Fibroblast of lung (primary cell): ENCODE results near the gene SAMSN1. TPM values are rescaled to one million over a fixed set of nuclear protein-coding genes. Genes with fewer than 3 reads are reported as not detected.

Experiments
- DNase-seq, 2 donors: peaks; one replicate each; pipeline versions ENCODE4 v3.0.0 to v3.0.0-alpha.2; 2010; ENCODE audit warnings: low read depth in 2 of 2
- H2AFZ ChIP-seq: 2 replicates; pipeline ENCODE4 v1.5.1; 2012; ENCODE audit warnings: low read length, control low read depth, inconsistent platforms
- H3K27ac ChIP-seq: 2 replicates; pipeline ENCODE4 v1.5.1; 2011; ENCODE audit warnings: low read length, control low read depth; ENCODE audit not compliant: insufficient read depth
- H3K27me3 ChIP-seq: 2 replicates; pipeline ENCODE4 v1.5.1; 2011; ENCODE audit warnings: mild to moderate bottlenecking, low read length; ENCODE audit not compliant: control insufficient read depth, insufficient read depth
- H3K36me3 ChIP-seq: 2 replicates; pipeline ENCODE4 v1.5.1; 2011; ENCODE audit warnings: low read length; ENCODE audit not compliant: control insufficient read depth, insufficient read depth
- H3K4me1 ChIP-seq: 2 replicates; pipeline ENCODE4 v1.5.1; 2011; ENCODE audit warnings: low read length; ENCODE audit not compliant: control insufficient read depth, insufficient read depth; ENCODE audit errors: extremely low read depth
- H3K4me2 ChIP-seq: 2 replicates; pipeline ENCODE4 v1.5.1; 2011; ENCODE audit warnings: low read length, control low read depth; ENCODE audit not compliant: insufficient read depth; ENCODE audit errors: extremely low read depth
- H3K4me3 ChIP-seq, 4 experiments: fragments of 200-600 bp in 1 of 4; sonication (generic) in 1 of 4; replicated peaks in 1 of 4; 2 replicates each; pipeline ENCODE4 v1.5.1; 2011 to 2016; ENCODE audit warnings: low read length in 4 of 4, low read depth in 3 of 4, mild to moderate bottlenecking in 3 of 4, control low read depth in 2 of 4, inconsistent platforms in 1 of 4, mixed read lengths in 1 of 4; ENCODE audit not compliant: insufficient read depth in 1 of 4; ENCODE audit errors: control extremely low read depth in 1 of 4
- H3K79me2 ChIP-seq: 2 replicates; pipeline ENCODE4 v1.5.1; 2012; ENCODE audit warnings: mild to moderate bottlenecking, low read length, inconsistent platforms; ENCODE audit not compliant: control insufficient read depth, insufficient read depth
- H3K9ac ChIP-seq: 2 replicates; pipeline ENCODE4 v1.5.1; 2011; ENCODE audit warnings: mild to moderate bottlenecking, low read length, control low read depth; ENCODE audit not compliant: insufficient read depth
- H3K9me3 ChIP-seq: 2 replicates; pipeline ENCODE4 v1.5.1; 2012; ENCODE audit warnings: low read depth, low read length; ENCODE audit not compliant: control insufficient read depth, insufficient read depth
- H4K20me1 ChIP-seq: 2 replicates; pipeline ENCODE4 v1.5.1; 2011; ENCODE audit warnings: low read length; ENCODE audit not compliant: control insufficient read depth, insufficient read depth; ENCODE audit errors: extremely low read depth
- EZH2 ChIP-seq: IDR thresholded peaks from 2 replicates; pipeline ENCODE4 v1.5.1; 2012; ENCODE audit warnings: low read length, control low read depth, mild to moderate bottlenecking; ENCODE audit errors: missing control alignments
- polyA plus RNA-seq, 2 donors: library from polyadenylated mRNA; depleted of rRNA in 1 of 2; stranded (reverse) in 1 of 2; unstranded in 1 of 2; fragments of >200 nt; gene quantifications; 2 replicates each; pipeline ENCODE4 v1.2.1, GENCODE V29; 2011 to 2012; ENCODE audit warnings: missing spikeins in 1 of 2
- total RNA-seq: library from RNA; depleted of rRNA; stranded (reverse); fragments of >200 nt; gene quantifications from 2 replicates; pipeline ENCODE4 v1.2.1, GENCODE V29; 2014
- TF ChIP-seq, protein P1 (sequence below), 2 donors: IDR thresholded peaks in 1 of 2; conservative IDR thresholded peaks in 1 of 2; 1 replicate in 1 of 2; 2 replicates in 1 of 2; pipeline ENCODE4 v1.5.1; 2011 to 2012; ENCODE audit warnings: low read length in 2 of 2, control low read depth in 1 of 2, inconsistent platforms in 1 of 2, low read depth in 1 of 2, mild to moderate bottlenecking in 1 of 2

The SAMSN1 gene
- total and polyA plus RNA-seq, 2 donors (not counting 1 experiment from before 2014, with no cell fraction given): not detected

- Histone ChIP-seq H3K27ac (no peak overlapping the region), H3K9me3 (no peaks in the 10 kb centered on the region), H3K4me2 (no peak overlapping the region), H2AFZ (no peak overlapping the region), H3K4me3 (no peak overlapping the region), H3K36me3 (no peaks in the 10 kb centered on the region), H3K27me3 (no peaks in the 10 kb centered on the region), H3K9ac (no peak overlapping the region), H4K20me1 (no peaks in the 10 kb centered on the region), H3K79me2 (no peaks in the 10 kb centered on the region), H3K4me1 (no peaks in the 10 kb centered on the region)
- no peak for TF ChIP-seq EZH2
- TF ChIP-seq, protein P1, sequence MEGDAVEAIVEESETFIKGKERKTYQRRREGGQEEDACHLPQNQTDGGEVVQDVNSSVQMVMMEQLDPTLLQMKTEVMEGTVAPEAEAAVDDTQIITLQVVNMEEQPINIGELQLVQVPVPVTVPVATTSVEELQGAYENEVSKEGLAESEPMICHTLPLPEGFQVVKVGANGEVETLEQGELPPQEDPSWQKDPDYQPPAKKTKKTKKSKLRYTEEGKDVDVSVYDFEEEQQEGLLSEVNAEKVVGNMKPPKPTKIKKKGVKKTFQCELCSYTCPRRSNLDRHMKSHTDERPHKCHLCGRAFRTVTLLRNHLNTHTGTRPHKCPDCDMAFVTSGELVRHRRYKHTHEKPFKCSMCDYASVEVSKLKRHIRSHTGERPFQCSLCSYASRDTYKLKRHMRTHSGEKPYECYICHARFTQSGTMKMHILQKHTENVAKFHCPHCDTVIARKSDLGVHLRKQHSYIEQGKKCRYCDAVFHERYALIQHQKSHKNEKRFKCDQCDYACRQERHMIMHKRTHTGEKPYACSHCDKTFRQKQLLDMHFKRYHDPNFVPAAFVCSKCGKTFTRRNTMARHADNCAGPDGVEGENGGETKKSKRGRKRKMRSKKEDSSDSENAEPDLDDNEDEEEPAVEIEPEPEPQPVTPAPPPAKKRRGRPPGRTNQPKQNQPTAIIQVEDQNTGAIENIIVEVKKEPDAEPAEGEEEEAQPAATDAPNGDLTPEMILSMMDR (conservative IDR thresholded peaks at IDR 0.05 in 1 of 2, IDR thresholded peaks at IDR 0.05 in 1 of 2; ENCODE audit: low read depth in 1 of 2, low read length in 2 of 2): no peak
- DNase-seq: no peak
Observed at GRCh38 chr21:14500873-14501272, 45.2 kb downstream of the SAMSN1 start.

DNA sequence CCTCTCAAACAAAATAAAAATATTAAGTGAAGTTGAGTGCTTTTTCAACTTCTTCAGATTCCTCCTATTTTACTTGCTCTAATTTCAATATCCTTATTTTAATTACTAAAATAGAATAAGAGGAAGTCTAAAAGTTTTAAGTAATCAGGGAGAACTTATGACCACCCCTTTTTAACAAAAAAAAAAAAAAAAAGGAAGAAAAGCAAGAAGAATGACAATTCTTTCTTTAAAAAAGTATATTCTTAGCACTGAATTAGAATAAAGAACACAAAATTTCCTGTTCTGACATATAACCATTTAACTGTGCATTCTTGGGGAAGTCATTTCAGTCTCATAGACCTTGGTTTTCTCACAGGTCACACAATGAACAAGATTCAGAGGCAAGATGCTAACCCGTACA lies 46.8 kb downstream of the SAMSN1 start:
- Histone ChIP-seq H3K4me3 (no peak overlapping the region), H3K27ac (no peak overlapping the region), H4K20me1 (no peaks in the 10 kb centered on the region), H3K27me3 (no peaks in the 10 kb centered on the region), H3K9me3 (no peaks in the 10 kb centered on the region), H3K4me1 (no peaks in the 10 kb centered on the region), H3K9ac (no peak overlapping the region), H3K79me2 (no peaks in the 10 kb centered on the region), H3K36me3 (no peaks in the 10 kb centered on the region), H2AFZ (no peak overlapping the region), H3K4me2 (no peak overlapping the region)
- no peak for DNase-seq
- TF ChIP-seq EZH2: no peak
- TF ChIP-seq, protein P1 (conservative IDR thresholded peaks at IDR 0.05 in 1 of 2, IDR thresholded peaks at IDR 0.05 in 1 of 2; ENCODE audit: low read depth in 1 of 2, low read length in 2 of 2): no peak

DNA sequence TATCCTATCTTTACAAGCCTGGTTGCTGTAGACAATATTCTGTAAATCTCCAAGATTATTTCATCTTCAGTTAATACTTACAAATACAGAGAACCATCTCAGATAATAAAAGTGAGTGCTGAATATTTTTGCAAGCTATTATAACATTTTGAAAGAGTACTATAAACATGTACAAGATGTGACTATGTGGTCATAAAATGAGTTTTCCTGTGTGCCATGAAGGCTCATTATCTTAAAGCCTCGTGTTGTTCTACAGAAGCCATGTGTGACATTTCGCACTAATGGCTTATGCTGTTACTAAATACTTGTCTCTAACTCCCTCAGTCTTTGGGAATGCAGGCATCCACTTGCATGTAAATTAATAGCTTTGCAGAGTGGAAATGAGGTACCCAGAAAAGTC lies 48.3 kb downstream of the SAMSN1 start:
- TF ChIP-seq EZH2: no peak
- TF ChIP-seq, protein P1 (conservative IDR thresholded peaks at IDR 0.05 in 1 of 2, IDR thresholded peaks at IDR 0.05 in 1 of 2; ENCODE audit: low read depth in 1 of 2, low read length in 2 of 2): no peak
- Histone ChIP-seq H3K4me3 (no peak overlapping the region), H3K27ac (no peak overlapping the region), H3K27me3 (no peaks in the 10 kb centered on the region), H3K79me2 (no peaks in the 10 kb centered on the region), H3K36me3 (no peaks in the 10 kb centered on the region), H3K4me1 (no peaks in the 10 kb centered on the region), H3K9ac (no peak overlapping the region), H2AFZ (no peak overlapping the region), H3K9me3 (no peaks in the 10 kb centered on the region), H3K4me2 (no peak overlapping the region), H4K20me1 (no peaks in the 10 kb centered on the region)
- DNase-seq: no peak
